SK-N-MC (cell line): ENCODE measurements around the gene OR9K2.

Experiments used
- EZH2 ChIP-seq: fragments of 200-600 bp; sonication (generic); IDR thresholded peaks from one replicate; pipeline ENCODE4 v1.6.1; 2017; ENCODE audit warnings: antibody characterized with exemption
- FOXP2 ChIP-seq: optimal IDR thresholded peaks from 2 replicates; pipeline ENCODE3; 2011; ENCODE audit warnings: mild to moderate bottlenecking, moderate library complexity; ENCODE audit not compliant: insufficient read depth; ENCODE audit errors: extremely low read length, control extremely low read depth
- POLR2AphosphoS5 ChIP-seq: IDR thresholded peaks from 2 replicates; pipeline ENCODE4 v1.6.1; 2012; ENCODE audit warnings: mild to moderate bottlenecking, low read depth, low read length, borderline replicate concordance

GRCh38 chr12:55092579-55092978 lies 33.6 kb upstream of the OR9K2 start:
- TF ChIP-seq POLR2AphosphoS5, result no peak
- no peak for TF ChIP-seq EZH2
- no peak for TF ChIP-seq FOXP2
